Subcutaneous preadipocyte (primary cell): ENCODE results near the gene RFX6. TPM values are rescaled to one million over a fixed set of nuclear protein-coding genes. Genes with fewer than 3 reads are reported as not detected.

Experiments used
- total RNA-seq: library from RNA; depleted of rRNA; stranded (reverse); fragments of >200 nt; gene quantifications from 2 replicates; pipeline ENCODE4 v1.2.3, GENCODE V29; 2012

The RFX6 gene, protein sequence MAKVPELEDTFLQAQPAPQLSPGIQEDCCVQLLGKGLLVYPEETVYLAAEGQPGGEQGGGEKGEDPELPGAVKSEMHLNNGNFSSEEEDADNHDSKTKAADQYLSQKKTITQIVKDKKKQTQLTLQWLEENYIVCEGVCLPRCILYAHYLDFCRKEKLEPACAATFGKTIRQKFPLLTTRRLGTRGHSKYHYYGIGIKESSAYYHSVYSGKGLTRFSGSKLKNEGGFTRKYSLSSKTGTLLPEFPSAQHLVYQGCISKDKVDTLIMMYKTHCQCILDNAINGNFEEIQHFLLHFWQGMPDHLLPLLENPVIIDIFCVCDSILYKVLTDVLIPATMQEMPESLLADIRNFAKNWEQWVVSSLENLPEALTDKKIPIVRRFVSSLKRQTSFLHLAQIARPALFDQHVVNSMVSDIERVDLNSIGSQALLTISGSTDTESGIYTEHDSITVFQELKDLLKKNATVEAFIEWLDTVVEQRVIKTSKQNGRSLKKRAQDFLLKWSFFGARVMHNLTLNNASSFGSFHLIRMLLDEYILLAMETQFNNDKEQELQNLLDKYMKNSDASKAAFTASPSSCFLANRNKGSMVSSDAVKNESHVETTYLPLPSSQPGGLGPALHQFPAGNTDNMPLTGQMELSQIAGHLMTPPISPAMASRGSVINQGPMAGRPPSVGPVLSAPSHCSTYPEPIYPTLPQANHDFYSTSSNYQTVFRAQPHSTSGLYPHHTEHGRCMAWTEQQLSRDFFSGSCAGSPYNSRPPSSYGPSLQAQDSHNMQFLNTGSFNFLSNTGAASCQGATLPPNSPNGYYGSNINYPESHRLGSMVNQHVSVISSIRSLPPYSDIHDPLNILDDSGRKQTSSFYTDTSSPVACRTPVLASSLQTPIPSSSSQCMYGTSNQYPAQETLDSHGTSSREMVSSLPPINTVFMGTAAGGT
- not detected in 2 replicates for total RNA-seq

DNA sequence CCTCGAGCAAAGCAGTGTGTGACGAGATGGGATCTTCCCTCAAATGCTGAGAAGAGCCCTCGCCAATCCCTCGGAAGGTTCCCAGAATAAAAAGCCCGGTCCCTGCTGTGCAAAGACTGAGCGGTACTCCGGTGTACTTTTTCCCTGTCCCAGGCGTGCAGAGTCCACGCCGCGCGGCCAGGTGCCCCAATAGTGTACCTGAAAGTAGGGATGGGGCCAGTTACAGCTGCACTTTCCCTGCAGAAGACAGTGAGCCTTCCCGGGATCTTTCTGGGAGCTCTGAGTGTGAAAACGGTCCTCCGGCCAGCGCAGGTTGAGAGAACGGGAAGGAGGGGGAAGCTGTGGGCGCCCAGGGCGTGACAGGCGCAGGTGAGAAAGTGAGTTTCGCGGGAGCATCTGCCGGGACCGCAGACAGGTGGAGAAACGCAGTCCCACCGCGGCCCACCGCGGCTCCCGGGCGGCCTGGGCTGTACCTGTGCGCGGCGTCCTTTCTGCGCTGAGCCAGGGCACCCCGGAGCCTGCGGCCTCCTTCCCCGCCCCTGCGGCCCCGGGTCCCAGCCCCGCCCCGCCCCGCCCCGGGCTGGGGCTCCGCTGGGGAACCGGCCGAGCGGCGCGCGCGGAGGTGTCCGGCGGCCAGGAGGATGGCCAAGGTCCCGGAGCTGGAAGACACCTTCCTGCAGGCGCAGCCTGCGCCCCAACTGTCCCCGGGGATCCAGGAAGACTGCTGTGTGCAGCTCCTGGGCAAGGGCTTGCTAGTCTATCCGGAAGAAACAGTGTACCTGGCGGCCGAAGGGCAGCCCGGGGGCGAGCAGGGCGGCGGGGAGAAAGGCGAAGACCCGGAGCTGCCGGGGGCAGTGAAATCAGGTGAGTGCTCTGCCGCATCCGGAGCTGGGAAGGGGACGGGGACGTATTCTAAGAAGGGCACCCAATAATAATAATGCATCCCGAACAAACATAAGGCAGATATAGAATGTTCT, at the start of gene RFX6:
TSS of gene RFX6 (plus strand) at position 608 of the 977 bp plus-strand sequence. CDS start at position 642, 34 bp downstream.

DNA sequence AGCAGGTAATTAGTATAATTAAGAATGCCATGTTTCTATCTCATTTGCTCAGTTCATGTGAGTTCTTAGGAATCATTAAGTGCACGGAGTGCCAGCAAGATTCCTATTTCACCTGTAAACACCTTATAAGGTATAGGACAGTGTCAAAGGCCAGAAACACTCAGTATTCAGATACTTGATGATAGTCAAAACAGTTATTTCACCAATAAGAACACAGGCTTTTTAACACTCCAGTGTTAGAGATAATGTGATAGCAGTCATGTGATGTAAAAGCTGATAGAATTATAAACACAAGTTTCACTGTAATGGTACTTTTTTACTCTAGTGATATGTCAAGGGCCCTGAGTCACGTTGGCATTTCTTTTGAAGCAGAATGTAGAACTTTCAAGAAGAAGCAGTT, 48.1 kb upstream of the RFX6 start, which contains the start of gene GPRC6A:
TSS of gene GPRC6A (minus strand) at position 101 of the 400 bp plus-strand sequence. CDS start at position 31, 70 bp downstream.

Other genes starting within 250 kb of the RFX6 start
- 10.3 and 11.5 TPM in 2 replicates for gene ZUP1, start 208.5 kb upstream of the RFX6 start, total RNA-seq
- 4.4 and 5.1 TPM in 2 replicates for gene KPNA5, start 196.0 kb upstream of the RFX6 start, total RNA-seq
- gene FAM162B, start 111.5 kb upstream of the RFX6 start, total RNA-seq, result 0.73 and 3.7 TPM in 2 replicates
- not detected in 2 replicates for gene GPRC6A, start 48.2 kb upstream of the RFX6 start, total RNA-seq